ENCODE measurements around the gene PSMF1. TPM values are rescaled to one million over a fixed set of nuclear protein-coding genes. Genes with fewer than 3 reads are reported as not detected.

Gene PSMF1
- total RNA-seq, 1 experiment from 2014 or later: 90.8 TPM

DNA sequence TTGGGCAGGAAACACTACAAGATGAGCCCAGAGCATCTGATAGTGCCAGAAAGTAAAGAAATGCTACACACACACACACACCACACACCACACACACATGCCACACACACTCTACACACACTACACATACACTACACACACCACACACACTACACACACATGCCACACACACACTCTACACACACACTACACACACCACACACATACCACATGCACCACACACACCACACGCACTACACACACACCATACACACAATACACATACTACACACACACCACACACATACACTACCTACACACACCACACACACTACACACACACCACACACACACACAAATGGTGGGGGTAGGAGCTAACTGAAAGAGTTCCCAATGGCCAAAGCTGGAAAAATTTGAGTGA lies 69.9 kb downstream of the PSMF1 start:
- peaks cover 9% of the 10 kb centered on the region; the same call in 1 of the 2 replicates for H3K4me1 ChIP-seq (ENCODE audit: insufficient read depth, low read length)
- H2BK5ac ChIP-seq (ENCODE audit: insufficient read length, low read length): no peak overlapping the region
- Mint-ChIP-seq H3K4me1 (peaks cover 10 to 22% of the 10 kb centered on the region in 2 experiments), H3K27me3 (ENCODE audit: low read depth) (peaks cover 48% of the 10 kb centered on the region), H3K27ac (no peak overlapping the region), H3K4me3 (no peak overlapping the region), H3K9me3 (no peaks in the 10 kb centered on the region; a peak in 2 of 5 replicates), H3K36me3 (ENCODE audit: insufficient read depth in 1 of 3, low read depth in 3 of 3) (no peaks in the 10 kb centered on the region)
- no peak overlapping the region for H3T11ph ChIP-seq (ENCODE audit: low read length)
- no peak overlapping the region for H2BK12ac ChIP-seq (ENCODE audit: insufficient read length, low read depth, low read length)
- H3K56ac ChIP-seq (ENCODE audit: insufficient read length, low read depth, low read length): no peak overlapping the region
- no peak overlapping the region for H2AFZ ChIP-seq (ENCODE audit: low read length)
- H3K23ac ChIP-seq (ENCODE audit: insufficient read length, low read depth, low read length): peak overlapping the region; percentile 5
- H4K8ac ChIP-seq (replicated peaks; ENCODE audit: insufficient read length, low read depth, low read length): no peak overlapping the region
- no peaks in the 10 kb centered on the region for H4K20me1 ChIP-seq (ENCODE audit: control insufficient read depth, insufficient read depth, insufficient read length)
- no peaks in the 10 kb centered on the region for H3K79me1 ChIP-seq (ENCODE audit: insufficient read depth, low read depth, low read length, poor library complexity, severe bottlenecking)
- peaks cover 14% of the 10 kb centered on the region; the same call in 1 of the 2 replicates for H3K27me3 ChIP-seq (ENCODE audit: insufficient read depth, low read length)
- no peak overlapping the region for H2BK20ac ChIP-seq (ENCODE audit: low read depth, low read length, poor library complexity, severe bottlenecking)
- H3K9me3 ChIP-seq (ENCODE audit: control insufficient read depth, low read depth, low read length): no peaks in the 10 kb centered on the region
- H3K23me2 ChIP-seq (ENCODE audit: insufficient read length, low read depth, low read length, poor library complexity, severe bottlenecking): peaks cover 4% of the 10 kb centered on the region
- WGBS (ENCODE audit: extremely low coverage, insufficient read length, low lambda C conversion rate): 100% methylated on average over 1 of the region's 1 CpG
- H3K4ac ChIP-seq (ENCODE audit: low read depth, low read length): no peak overlapping the region
- H4K91ac ChIP-seq (ENCODE audit: insufficient read length, low read depth, low read length): no peak overlapping the region
- H3K14ac ChIP-seq (ENCODE audit: insufficient read depth, low read length): peak overlapping the region; percentile 15; the same call in 1 of the 2 replicates
- H2BK120ac ChIP-seq (ENCODE audit: low read depth, low read length, poor library complexity, severe bottlenecking): no peak overlapping the region
- no peak for TF ChIP-seq CTCF (conservative IDR thresholded peaks at IDR 0.05)
- no peak overlapping the region for H3K4me2 ChIP-seq (ENCODE audit: insufficient read depth, insufficient read length, low read length)
- H2AK5ac ChIP-seq (ENCODE audit: insufficient read length, low read length): no peak overlapping the region
- H3K18ac ChIP-seq (ENCODE audit: insufficient read length, low read depth, low read length): peak overlapping the region; percentile 53
- no peak overlapping the region for H3K9ac ChIP-seq (ENCODE audit: extremely low read depth, insufficient read length, low read length)
- H3K79me2 ChIP-seq (ENCODE audit: insufficient read depth, low read length): no peaks in the 10 kb centered on the region
- H2BK15ac ChIP-seq (ENCODE audit: low read depth, low read length): no peak overlapping the region
- DNase-seq: no peak
- H3K27ac ChIP-seq (ENCODE audit: insufficient read length, low read depth, low read length): no peak overlapping the region
- H4K5ac ChIP-seq (ENCODE audit: insufficient read length, low read depth, low read length): peak overlapping the region; percentile 11
